Tibial nerve (tissue), 4 donors: ENCODE measurements around the gene ACOT13. TPM values are rescaled to one million over a fixed set of nuclear protein-coding genes. Genes with fewer than 3 reads are reported as not detected.
"Not testable (repeated sequence)": the region's sequence is repeated elsewhere in the genome, so short reads cannot be mapped to it uniquely, and the experiment has no call there.

ENCODE experiments used
- DNase-seq, 2 donors: peaks; one replicate each; pipeline ENCODE4 v3.0.0-alpha.2; 2019; ENCODE audit warnings: low spot score in 2 of 2
- H3K27ac ChIP-seq, 4 donors: fragments of 200-600 bp; sonication (generic) in 3 of 4; one replicate each; pipeline ENCODE4 v1.5.1; 2017 to 2019; ENCODE audit warnings: mild to moderate bottlenecking in 1 of 4
- H3K27me3 ChIP-seq, 2 donors: fragments of 200-600 bp; sonication (generic) in 1 of 2; one replicate each; pipeline versions ENCODE4 v1.5.1 to v1.6.0; 2017 to 2019
- H3K36me3 ChIP-seq, 3 donors: fragments of 200-600 bp; sonication (generic); one replicate each; pipeline ENCODE4 v1.5.1; 2018 to 2019
- H3K4me1 ChIP-seq, 4 donors: fragments of 200-600 bp; sonication (generic) in 3 of 4; one replicate each; pipeline ENCODE4 v1.5.1; 2017 to 2019
- H3K4me3 ChIP-seq, 4 donors: fragments of 200-600 bp; sonication (generic) in 3 of 4; one replicate each; pipeline ENCODE4 v1.5.1; 2017 to 2019; ENCODE audit warnings: mild to moderate bottlenecking in 1 of 4, moderate library complexity in 1 of 4
- H3K9me3 ChIP-seq, 4 donors: fragments of 200-600 bp; sonication (generic) in 3 of 4; one replicate each; pipeline ENCODE4 v1.5.1; 2017 to 2019
- CTCF ChIP-seq, 5 experiments: fragments of 200-600 bp in 3 of 5; fragments of 450-650 bp in 2 of 5; sonication (generic) in 3 of 5; IDR thresholded peaks; one replicate each; pipeline ENCODE4 v1.5.1; 2016 to 2019; ENCODE audit warnings: antibody characterized with exemption in 5 of 5, mild to moderate bottlenecking in 3 of 5, moderate library complexity in 2 of 5
- EP300 ChIP-seq, 2 donors: sonication (generic); formaldehyde crosslinking; IDR thresholded peaks; one replicate each; pipeline ENCODE4 v1.6.1; 2017; ENCODE audit warnings: antibody characterized with exemption in 2 of 2, mild to moderate bottlenecking in 1 of 2
- POLR2A ChIP-seq, 2 donors: fragments of 450-650 bp; IDR thresholded peaks; one replicate each; pipeline ENCODE4 v1.6.1; 2017; ENCODE audit warnings: antibody characterized with exemption in 2 of 2, mild to moderate bottlenecking in 2 of 2, moderate library complexity in 2 of 2
- WGBS, 2 donors: methylation state at CpG; one replicate each; pipeline ENCODE4 v1.1.5; 2018; 5-methylcytosine and 5-hydroxymethylcytosine counted together
- total RNA-seq, 4 donors: library from RNA; depleted of rRNA; stranded (reverse); fragments of >200 nt; gene quantifications; one replicate each; pipeline ENCODE4 v1.1.0, GENCODE V29; 2016

The ACOT13 gene
- total RNA-seq, 4 donors from 2014 or later: 3.3 to 10.2 (median 7.5) TPM

GRCh38 chr6:24660105-24660504 is 6.8 kb upstream of the ACOT13 start:
- Histone ChIP-seq H3K27me3 (no peaks in the 10 kb centered on the region), H3K36me3 (peaks cover 0 to 34% (median 0%) of the 10 kb centered on the region in 3 donors), H3K4me1 (peaks cover 0 to 32% (median 9%) of the 10 kb centered on the region in 4 donors), H3K4me3 (no peak overlapping the region), H3K27ac (no peak overlapping the region), H3K9me3 (no peaks in the 10 kb centered on the region)
- DNase-seq: no peak
- TF ChIP-seq CTCF (IDR thresholded peaks at IDR 0.05) (no peak), EP300 (IDR thresholded peaks at IDR 0.05) (no peak), POLR2A (IDR thresholded peaks at IDR 0.05) (no peak)
- 93 to 100% methylated on average over 2 of the region's 2 CpGs for WGBS, 2 donors

- not testable (repeated sequence) for DNase-seq, H3K4me3 ChIP-seq, H3K27me3 ChIP-seq, H3K27ac ChIP-seq, H3K9me3 ChIP-seq
- WGBS, 2 donors: 76 to 77% methylated on average over 5 of the region's 5 CpGs
- H3K4me1 ChIP-seq: peaks cover 0 to 33% (median 17%) of the 10 kb centered on the region in 4 donors
- peaks cover 0 to 27% (median 0%) of the 10 kb centered on the region in 3 donors for H3K36me3 ChIP-seq
Observed at GRCh38 chr6:24661759-24662158, 5.1 kb upstream of the ACOT13 start.

- Histone ChIP-seq H3K36me3 (peaks cover 0 to 27% (median 0%) of the 10 kb centered on the region in 3 donors), H3K27ac (no peak overlapping the region), H3K27me3 (no peaks in the 10 kb centered on the region), H3K4me1 (peaks cover 0 to 33% (median 17%) of the 10 kb centered on the region in 4 donors), H3K4me3 (no peak overlapping the region), H3K9me3 (no peaks in the 10 kb centered on the region)
- 90 to 94% methylated on average over 10 of the region's 10 CpGs for WGBS, 2 donors
- DNase-seq: no peak
- TF ChIP-seq CTCF (IDR thresholded peaks at IDR 0.05): no peak
- TF ChIP-seq POLR2A (IDR thresholded peaks at IDR 0.05): no peak
- no peak for TF ChIP-seq EP300 (IDR thresholded peaks at IDR 0.05)
Observed at GRCh38 chr6:24662236-24662635, 4.6 kb upstream of the ACOT13 start.

GRCh38 chr6:24663189-24663588 is 3.7 kb upstream of the ACOT13 start:
- H3K4me1 ChIP-seq: peaks cover 0 to 41% (median 24%) of the 10 kb centered on the region in 4 donors
- H3K27me3 ChIP-seq: no peaks in the 10 kb centered on the region
- H3K36me3 ChIP-seq: peaks cover 0 to 27% (median 0%) of the 10 kb centered on the region in 3 donors
- no peak overlapping the region for H3K27ac ChIP-seq
- 96 to 100% methylated on average over 1 of the region's 1 CpG for WGBS, 2 donors
- H3K4me3 ChIP-seq: no peak overlapping the region
- DNase-seq: no peak
- no peaks in the 10 kb centered on the region for H3K9me3 ChIP-seq
- TF ChIP-seq EP300 (IDR thresholded peaks at IDR 0.05): no peak
- no peak for TF ChIP-seq CTCF (IDR thresholded peaks at IDR 0.05)
- TF ChIP-seq POLR2A (IDR thresholded peaks at IDR 0.05): no peak

- Histone ChIP-seq H3K27me3 (no peaks in the 10 kb centered on the region), H3K4me3 (peak overlapping the region in 1 of 4 donors; percentile 82), H3K9me3 (no peaks in the 10 kb centered on the region), H3K27ac (no peak overlapping the region), H3K36me3 (peaks cover 0 to 27% (median 0%) of the 10 kb centered on the region in 3 donors), H3K4me1 (peaks cover 0 to 41% (median 28%) of the 10 kb centered on the region in 4 donors)
- WGBS, 2 donors: 93 to 95% methylated on average over 7 of the region's 7 CpGs
- TF ChIP-seq EP300 (IDR thresholded peaks at IDR 0.05): no peak
- no peak for TF ChIP-seq CTCF (IDR thresholded peaks at IDR 0.05)
- no peak for TF ChIP-seq POLR2A (IDR thresholded peaks at IDR 0.05)
- no peak for DNase-seq
Observed at GRCh38 chr6:24664046-24664987, 2.6 kb upstream of the ACOT13 start.
